ENCODE measurements around the gene ELP5.

The ELP5 gene, protein sequence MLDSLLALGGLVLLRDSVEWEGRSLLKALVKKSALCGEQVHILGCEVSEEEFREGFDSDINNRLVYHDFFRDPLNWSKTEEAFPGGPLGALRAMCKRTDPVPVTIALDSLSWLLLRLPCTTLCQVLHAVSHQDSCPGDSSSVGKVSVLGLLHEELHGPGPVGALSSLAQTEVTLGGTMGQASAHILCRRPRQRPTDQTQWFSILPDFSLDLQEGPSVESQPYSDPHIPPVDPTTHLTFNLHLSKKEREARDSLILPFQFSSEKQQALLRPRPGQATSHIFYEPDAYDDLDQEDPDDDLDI

GRCh38 chr17:7252176-7253043 lies at the start of gene ELP5:
ELP5 (plus strand) TSS chr17:7252215; CDS start chr17:7252551, 336 bp downstream.
- Histone ChIP-seq H3K27me3 (ENCODE audit: insufficient read depth, low read depth, severe bottlenecking) (no peaks in the 10 kb centered on the region), H3K4me3 (ENCODE audit: low read depth, low read length) (peak within 1 kb of the TSS; percentile 75), H3K36me3 (peaks cover 48% of the 10 kb centered on the region), H3K27ac (peak within 1 kb of the TSS; percentile 98), H3K9me3 (ENCODE audit: severe bottlenecking) (no peaks in the 10 kb centered on the region)
- TF ChIP-seq, protein P1, sequence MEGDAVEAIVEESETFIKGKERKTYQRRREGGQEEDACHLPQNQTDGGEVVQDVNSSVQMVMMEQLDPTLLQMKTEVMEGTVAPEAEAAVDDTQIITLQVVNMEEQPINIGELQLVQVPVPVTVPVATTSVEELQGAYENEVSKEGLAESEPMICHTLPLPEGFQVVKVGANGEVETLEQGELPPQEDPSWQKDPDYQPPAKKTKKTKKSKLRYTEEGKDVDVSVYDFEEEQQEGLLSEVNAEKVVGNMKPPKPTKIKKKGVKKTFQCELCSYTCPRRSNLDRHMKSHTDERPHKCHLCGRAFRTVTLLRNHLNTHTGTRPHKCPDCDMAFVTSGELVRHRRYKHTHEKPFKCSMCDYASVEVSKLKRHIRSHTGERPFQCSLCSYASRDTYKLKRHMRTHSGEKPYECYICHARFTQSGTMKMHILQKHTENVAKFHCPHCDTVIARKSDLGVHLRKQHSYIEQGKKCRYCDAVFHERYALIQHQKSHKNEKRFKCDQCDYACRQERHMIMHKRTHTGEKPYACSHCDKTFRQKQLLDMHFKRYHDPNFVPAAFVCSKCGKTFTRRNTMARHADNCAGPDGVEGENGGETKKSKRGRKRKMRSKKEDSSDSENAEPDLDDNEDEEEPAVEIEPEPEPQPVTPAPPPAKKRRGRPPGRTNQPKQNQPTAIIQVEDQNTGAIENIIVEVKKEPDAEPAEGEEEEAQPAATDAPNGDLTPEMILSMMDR (IDR thresholded peaks at IDR 0.05; ENCODE audit: low read depth, low read length): 0 out of 2 replicates have a peak, but pooled peaks have one; percentile 24
- DNase-seq: peak; percentile 94

DNA sequence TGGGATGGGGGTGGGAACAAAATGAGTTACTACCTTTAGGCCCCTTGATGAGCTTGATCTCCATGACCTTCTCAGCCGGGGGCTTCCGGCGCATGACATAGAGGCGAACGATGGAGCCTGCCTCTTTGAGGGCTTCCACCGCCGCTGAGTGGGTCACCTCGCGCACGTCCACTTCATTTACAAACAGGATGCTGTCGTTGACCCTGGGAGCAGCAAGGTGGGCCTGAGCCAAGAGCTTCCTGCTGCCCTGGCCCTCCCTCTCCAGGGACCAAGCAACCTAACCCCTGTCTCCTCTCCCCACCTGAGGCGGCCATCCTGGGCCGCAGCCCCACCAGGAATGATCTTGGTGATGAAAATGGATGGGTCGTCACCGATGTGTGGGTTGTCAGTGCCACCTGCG lies 48.6 kb upstream of the ELP5 start:
- Histone ChIP-seq H3K27me3 (ENCODE audit: insufficient read depth, low read depth, severe bottlenecking) (no peaks in the 10 kb centered on the region), H3K9me3 (ENCODE audit: severe bottlenecking) (no peaks in the 10 kb centered on the region), H3K27ac (peak overlapping the region; percentile 91), H3K4me3 (ENCODE audit: low read depth, low read length) (no peak overlapping the region), H3K36me3 (peaks cover 74% of the 10 kb centered on the region)
- no peak for DNase-seq
- TF ChIP-seq, protein P1 (IDR thresholded peaks at IDR 0.05; ENCODE audit: low read depth, low read length): no peak

- Histone ChIP-seq H3K4me3 (ENCODE audit: low read depth, low read length) (peak overlapping the region; percentile 25), H3K27ac (peak overlapping the region; percentile 91), H3K27me3 (ENCODE audit: insufficient read depth, low read depth, severe bottlenecking) (no peaks in the 10 kb centered on the region), H3K36me3 (peaks cover 65% of the 10 kb centered on the region), H3K9me3 (ENCODE audit: severe bottlenecking) (no peaks in the 10 kb centered on the region)
- TF ChIP-seq, protein P1 (IDR thresholded peaks at IDR 0.05; ENCODE audit: low read depth, low read length): no peak
- DNase-seq: peak; percentile 94
These were observed 47.7 kb upstream of the ELP5 start for GRCh38 chr17:7204336-7204735.

DNA sequence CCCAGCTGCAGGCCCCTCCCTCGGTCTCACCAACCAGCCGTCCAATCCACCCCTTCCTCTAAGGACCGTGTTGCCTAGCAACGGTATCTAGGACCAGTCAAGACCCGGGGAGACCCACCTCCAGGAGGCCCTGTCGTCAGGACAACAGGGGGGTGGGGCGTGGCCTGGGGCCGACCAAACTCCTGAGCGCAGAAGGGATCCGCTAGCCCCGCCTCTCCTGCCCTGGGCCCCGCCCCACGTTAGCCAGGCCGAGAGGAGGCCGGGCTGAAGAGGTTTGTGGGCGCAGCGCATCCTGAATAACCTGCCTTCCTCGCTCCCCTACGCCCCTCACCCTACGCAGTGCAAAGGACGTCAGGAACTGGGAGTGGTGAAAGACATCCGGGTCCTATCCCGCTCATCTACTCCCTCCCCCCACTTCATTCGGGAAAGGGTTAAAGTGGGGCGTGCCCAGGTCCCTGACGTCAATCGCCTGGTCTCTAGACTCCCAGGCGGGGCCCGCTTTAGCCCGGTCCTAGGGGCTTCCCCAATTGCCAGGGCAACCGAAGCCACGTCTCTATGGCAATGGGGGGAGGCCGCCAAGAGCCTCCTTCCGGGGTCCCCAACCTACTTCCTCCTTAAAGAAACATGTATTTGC lies 47.1 kb upstream of the ELP5 start:
- H3K4me3 ChIP-seq (ENCODE audit: low read depth, low read length): peak overlapping the region; percentile 25

DNA sequence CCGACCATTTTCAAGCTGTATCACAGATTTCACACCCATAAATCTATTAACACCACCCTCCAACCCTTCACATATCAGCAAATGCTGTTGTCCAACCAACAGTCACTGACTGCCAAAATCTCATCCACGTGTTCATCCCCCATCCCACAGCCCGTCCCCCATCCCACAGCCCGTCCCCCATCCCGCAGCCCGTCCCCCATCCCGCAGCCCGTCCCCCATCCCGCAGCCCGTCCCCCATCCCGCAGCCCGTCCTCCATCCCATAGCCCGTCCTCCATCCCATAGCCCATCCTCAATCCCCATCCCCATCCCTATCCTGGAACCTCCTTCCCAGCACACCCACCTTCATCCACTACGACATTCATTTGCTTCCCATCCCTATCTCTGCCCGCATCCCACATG lies 46.5 kb upstream of the ELP5 start:
- peak overlapping the region; percentile 91 for H3K27ac ChIP-seq
- H3K4me3 ChIP-seq (ENCODE audit: low read depth, low read length): peak overlapping the region; percentile 25
- TF ChIP-seq, protein P1 (IDR thresholded peaks at IDR 0.05; ENCODE audit: low read depth, low read length): no peak
- H3K27me3 ChIP-seq (ENCODE audit: insufficient read depth, low read depth, severe bottlenecking): no peaks in the 10 kb centered on the region
- peaks cover 54% of the 10 kb centered on the region for H3K36me3 ChIP-seq
- DNase-seq: no peak
- H3K9me3 ChIP-seq (ENCODE audit: severe bottlenecking): no peaks in the 10 kb centered on the region

More for the DNA sequence above, 47.1 kb upstream of the ELP5 start:
- H3K27me3 ChIP-seq (ENCODE audit: insufficient read depth, low read depth, severe bottlenecking): no peaks in the 10 kb centered on the region
- no peaks in the 10 kb centered on the region for H3K9me3 ChIP-seq (ENCODE audit: severe bottlenecking)
- H3K27ac ChIP-seq: peak overlapping the region; percentile 91
- TF ChIP-seq, protein P1 (IDR thresholded peaks at IDR 0.05; ENCODE audit: low read depth, low read length): no peak
- DNase-seq: peak; percentile 97
- H3K36me3 ChIP-seq: peaks cover 60% of the 10 kb centered on the region

Measured in WERI-Rb-1 (cell line).